ENCODE measurements around the gene EPHB2.
"Not testable (repeated sequence)": the region's sequence is repeated elsewhere in the genome, so short reads cannot be mapped to it uniquely, and the experiment has no call there.

Gene EPHB2

GRCh38 chr1:22691031-22691753, 19.4 kb upstream of the EPHB2 start:
- no peak for DNase-seq

GRCh38 chr1:22694172-22694571, 16.5 kb upstream of the EPHB2 start:
- no peak for DNase-seq

- DNase-seq, result no peak
Observed at GRCh38 chr1:22696610-22697009, 14.0 kb upstream of the EPHB2 start.

- no peak for DNase-seq
Observed at GRCh38 chr1:22697980-22698379, 12.7 kb upstream of the EPHB2 start.

GRCh38 chr1:22699681-22700520, 10.7 kb upstream of the EPHB2 start:
- DNase-seq, result no peak

- DNase-seq, result no peak
Observed at GRCh38 chr1:22702296-22703085, 8.1 kb upstream of the EPHB2 start.

- DNase-seq, result peak; percentile 66
Observed at GRCh38 chr1:22704440-22705067, 6.1 kb upstream of the EPHB2 start.

- DNase-seq, result no peak
Observed at GRCh38 chr1:22705586-22705985, 5.1 kb upstream of the EPHB2 start.

- DNase-seq, result not testable (repeated sequence)
Observed at GRCh38 chr1:22706100-22706499, 4.5 kb upstream of the EPHB2 start.

GRCh38 chr1:22708777-22709176, 1.9 kb upstream of the EPHB2 start:
- no peak for DNase-seq

GRCh38 chr1:22709227-22709626, 1.4 kb upstream of the EPHB2 start:
- DNase-seq, result no peak

GRCh38 chr1:22709891-22710700, 543 bp upstream of the EPHB2 start:
- peak; percentile 25 for DNase-seq

GRCh38 chr1:22711071-22711470, 432 bp downstream of the EPHB2 start:
- DNase-seq, result no peak

- no peak for DNase-seq
Observed at GRCh38 chr1:22711591-22712501, 1.2 kb downstream of the EPHB2 start.

GRCh38 chr1:22712502-22713271, 2.0 kb downstream of the EPHB2 start:
- no peak for DNase-seq

- DNase-seq, result no peak
Observed at GRCh38 chr1:22714455-22714854, 3.8 kb downstream of the EPHB2 start.

GRCh38 chr1:22717037-22717760, 6.6 kb downstream of the EPHB2 start:
- no peak for DNase-seq

- DNase-seq, result no peak
Observed at GRCh38 chr1:22721122-22721873, 10.7 kb downstream of the EPHB2 start.
